ENCODE measurements around the gene TRABD2B.

Gene TRABD2B

DNA sequence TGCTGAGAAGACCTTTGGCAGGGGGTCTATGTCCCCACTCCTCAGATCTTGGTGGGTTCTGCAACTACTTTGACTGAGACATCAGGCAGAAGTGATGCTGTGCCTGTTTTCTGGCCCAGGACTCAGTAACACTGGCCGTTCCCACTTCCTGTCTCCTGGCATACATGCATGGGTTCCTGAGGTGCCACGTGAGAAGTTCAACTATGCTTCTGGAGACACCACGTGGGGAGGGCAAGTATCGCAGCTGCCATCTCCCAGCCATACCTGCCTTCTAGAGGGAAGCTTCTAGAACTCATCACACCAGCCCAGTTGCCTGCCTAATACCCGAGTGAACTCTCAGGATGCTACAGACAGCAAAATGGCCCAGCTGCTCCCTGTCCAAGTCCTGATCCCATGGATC lies 65.8 kb downstream of the TRABD2B start:
- DNase-seq = no peak

DNA sequence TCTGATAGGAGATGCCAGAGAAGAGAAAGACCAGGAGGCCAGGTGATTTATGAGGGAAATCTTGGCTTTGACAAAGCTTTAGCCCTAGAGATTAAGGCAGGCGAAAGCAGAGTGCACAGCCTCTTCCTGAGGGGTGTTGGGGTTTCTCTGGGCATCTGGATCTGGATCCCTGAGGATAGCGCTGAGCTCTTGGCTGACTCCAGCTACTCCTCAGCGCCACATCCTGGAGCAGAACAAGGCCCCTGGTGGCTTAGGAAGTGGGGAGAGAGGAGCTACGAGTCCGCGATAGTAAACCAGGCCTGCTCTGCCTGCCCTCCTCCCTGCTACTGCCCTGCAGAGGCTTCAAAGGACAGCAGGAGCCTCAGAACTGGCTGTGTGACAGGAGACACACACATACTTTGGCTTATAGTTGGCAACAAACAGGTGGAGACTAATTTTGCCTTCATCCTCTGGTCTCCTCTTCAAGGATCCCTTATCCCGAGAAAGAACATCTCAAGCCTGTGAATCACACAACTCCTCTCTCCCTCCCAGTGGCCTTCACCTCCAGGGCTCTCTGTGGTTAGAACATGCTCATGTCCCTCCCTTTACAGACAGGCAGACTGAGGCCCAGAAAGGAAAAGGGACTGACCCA lies 66.9 kb downstream of the TRABD2B start:
- no peak for DNase-seq

DNA sequence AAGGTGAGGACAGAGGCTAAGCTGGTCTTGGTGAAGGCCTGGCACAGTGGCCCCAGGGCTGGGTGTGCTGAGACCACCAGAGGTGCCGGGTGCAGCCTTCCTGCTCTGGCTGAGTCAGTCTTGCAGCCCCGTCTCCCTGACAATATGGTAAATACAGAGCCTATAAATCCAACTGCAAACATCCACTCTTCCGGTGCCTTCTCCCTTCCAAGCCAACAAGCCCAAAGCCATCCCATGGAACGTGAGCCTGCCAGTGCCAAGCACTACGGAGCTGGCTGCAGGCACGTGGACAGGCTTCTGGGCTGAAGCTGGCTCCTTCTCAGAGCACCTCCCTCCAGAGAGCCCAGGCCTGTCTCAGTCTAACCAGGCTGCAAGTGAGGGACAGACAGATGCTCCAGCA lies 70.0 kb downstream of the TRABD2B start:
- no peak for DNase-seq

DNA sequence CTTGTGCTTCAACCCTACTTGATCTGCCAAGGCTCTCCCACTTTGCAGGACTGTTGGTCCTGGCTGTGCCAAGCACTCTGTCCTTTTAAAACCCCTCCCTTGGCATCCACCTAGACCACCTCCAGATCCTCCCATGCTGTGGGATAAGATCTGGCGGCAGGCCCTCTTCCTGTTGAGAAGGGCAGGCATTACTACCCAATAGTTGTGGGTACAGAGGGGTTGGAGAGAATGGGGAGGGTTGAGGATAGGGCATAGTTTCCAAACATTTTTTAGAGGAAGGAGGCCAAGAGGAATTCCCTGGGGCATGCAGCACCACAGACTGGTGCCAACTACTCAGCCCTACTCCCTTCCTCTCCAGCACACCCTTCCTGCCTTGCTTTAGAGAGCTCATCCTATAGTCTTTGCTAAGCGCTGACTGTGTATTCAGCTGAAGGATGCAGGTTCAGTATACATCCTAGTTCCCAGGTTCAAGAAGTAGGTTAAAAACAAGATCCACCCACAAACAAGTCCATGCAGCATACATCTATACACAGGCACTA lies 70.7 kb downstream of the TRABD2B start:
- no peak for DNase-seq

DNA sequence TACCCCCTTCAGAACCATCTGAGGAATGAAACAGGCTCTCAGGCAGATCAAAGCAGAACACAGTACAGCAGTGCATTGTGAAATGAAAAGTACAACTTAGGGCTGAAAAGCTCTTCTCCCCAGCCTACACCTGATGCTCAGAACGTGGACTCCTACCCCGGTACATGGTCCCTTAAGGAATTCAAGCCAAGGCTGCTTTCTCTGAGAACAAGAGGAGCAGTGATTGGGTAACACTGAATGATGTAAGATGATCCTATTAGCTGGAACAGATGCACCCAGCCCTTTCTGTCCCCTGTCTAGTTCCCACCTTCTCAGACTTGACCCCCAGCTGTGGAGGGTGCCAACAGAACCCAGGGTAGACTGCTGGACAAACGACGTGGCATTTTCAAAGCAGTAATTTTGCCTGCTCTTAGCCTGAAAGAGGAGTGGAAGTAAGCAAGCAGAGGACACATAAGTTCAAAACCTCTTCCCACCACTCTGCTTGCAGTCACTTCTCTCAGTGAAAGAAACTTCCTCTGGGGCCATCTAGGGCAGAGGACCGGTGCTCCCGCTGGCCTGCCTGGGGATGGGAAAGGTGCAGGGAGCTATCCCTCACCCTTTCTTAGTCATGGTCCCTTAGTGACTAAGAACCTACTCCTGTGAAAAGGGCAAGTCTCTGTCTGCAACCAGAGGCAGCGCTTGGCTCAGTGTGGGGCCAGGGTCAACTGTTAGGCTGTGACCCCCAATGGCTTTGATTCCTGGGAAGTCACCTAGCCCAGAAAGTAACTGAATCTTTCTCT lies 72.7 kb downstream of the TRABD2B start:
- no peak for DNase-seq

DNA sequence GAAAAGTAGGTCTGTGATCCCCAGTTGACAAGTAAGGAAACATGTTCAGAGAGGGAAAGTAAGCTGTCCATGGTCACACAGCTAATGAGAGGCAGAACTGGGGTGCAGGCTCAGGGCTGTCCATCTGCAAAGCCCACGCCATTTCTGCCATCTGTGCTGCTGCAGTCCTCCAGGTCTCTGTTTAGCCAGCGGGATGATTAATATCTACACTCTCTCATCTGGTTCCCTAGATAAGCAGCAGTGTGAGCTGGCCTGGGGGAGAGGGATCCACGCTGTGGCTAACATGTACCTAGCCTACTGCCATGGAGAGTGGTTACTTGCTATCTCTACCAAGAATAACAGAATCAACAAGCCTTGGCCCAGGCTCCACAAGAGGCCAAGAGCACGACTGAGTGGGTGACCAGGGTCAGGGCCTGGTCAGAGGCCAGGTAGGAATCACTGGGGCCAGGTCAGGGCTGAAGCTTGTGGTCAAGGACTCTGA lies 75.2 kb downstream of the TRABD2B start:
- no peak for DNase-seq

DNA sequence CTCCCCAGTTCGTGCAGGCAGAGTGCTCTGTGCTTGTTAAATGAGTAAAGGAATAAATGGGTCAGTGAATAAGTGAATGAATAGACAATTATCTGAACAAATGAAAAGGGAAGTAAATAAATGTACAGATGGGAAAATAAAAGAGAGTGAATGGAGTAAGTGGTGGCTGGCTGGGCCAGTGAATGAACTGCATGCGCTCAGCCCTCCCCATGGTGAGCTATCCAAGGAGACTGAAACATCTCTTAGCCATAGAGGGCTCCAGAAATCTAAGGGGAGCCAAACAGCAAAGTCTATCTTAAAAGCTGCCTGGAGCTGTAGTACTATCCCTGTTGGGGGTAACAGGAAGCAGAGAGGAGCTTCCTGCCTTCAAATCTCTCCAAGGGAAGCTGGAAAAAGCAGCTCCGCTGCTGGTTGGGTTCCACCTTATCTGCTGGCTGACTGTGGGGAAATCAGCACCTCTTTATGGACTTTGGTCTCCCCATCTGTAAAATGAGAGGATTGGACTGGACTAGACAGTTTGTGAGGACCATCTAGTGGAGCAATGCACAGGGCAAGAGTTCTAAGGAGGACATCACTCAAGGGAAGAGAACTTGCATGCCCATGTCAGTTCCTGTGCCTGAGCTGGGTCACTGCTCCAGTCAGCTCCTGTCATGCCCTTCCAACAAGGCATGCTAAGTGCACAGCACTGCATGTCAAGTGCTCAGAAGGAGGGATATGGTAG lies 77.9 kb downstream of the TRABD2B start:
- DNase-seq = no peak

DNA sequence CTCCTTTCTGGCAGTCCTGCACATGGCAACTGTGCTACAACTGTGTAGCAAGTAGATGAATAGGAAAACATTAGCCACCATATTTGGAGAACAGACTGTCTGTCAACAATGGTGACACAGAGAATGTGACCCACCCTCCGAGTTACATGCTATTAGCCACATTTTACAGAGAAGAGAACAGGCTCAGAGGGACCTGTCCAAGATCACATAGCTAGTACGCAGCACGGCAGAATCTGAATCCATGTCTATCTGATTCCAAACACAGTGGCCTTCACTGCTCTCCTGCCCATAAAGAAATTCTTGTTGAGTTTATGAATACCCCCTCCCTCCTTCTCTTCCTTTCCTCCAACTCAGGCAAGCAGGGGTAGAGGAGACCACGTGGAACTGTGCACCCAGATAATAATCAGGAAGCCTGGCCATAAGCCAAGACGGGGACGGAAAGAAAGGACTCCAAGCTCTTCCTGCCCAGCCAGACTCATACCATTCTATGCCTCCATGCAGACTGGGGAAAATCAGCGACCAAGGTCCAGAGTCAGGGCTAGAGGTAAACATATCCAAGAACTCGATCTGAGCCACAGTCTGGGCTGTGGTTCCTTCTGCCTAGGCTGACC lies 78.8 kb downstream of the TRABD2B start:
- no peak for DNase-seq

DNA sequence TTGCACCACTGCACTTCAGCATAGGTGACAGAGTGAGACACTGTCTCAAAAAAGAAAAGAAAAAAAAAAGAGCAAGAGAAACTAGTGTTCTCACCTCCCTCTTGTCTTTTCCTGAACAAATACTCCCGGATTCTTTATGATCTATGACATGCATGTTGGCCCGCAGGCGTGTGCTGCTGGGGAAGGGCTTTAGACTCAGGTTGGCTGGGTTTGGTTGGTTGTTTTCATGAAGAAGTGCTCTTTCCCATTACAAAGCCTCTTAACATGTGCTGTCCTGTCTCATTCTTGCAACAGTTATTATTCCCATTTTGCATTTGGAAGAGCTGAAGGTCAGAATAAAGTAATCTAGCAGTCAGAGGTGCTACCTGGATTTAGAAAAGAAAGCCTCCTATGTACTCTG lies 79.5 kb downstream of the TRABD2B start:
- DNase-seq = no peak

DNA sequence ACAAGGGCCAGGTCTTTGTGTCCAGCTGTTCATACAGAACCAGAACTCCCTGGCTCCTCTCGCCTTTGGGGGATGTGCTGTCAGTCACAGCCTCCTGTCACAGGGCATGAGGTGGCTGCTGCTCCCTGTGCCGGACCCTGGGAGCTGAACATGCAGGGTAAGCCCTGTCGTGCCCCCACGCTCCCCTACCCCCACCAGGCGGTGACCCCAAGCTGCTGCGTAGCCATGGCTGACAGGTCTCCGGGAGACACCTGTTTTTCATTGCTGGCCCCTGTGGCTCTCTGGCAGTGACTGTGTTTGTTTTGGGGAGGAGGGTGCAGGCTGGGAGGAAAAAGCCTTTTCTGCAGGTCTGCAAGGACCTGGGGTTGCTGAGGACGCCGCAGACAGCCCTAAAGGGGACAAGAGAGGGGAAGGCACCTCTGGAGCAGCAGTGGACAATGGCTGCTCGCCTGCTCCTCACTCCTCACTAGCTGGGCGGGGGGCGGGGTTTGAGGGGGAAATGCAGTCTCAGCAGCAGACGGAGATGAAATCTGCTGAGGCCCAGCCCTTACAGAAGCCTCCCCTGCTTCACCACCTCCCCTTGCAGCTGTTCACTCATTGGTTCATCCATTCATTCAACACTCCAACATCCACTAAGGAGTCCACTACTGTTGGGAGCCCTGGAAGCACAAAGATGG lies 81.4 kb downstream of the TRABD2B start:
- DNase-seq = no peak

DNA sequence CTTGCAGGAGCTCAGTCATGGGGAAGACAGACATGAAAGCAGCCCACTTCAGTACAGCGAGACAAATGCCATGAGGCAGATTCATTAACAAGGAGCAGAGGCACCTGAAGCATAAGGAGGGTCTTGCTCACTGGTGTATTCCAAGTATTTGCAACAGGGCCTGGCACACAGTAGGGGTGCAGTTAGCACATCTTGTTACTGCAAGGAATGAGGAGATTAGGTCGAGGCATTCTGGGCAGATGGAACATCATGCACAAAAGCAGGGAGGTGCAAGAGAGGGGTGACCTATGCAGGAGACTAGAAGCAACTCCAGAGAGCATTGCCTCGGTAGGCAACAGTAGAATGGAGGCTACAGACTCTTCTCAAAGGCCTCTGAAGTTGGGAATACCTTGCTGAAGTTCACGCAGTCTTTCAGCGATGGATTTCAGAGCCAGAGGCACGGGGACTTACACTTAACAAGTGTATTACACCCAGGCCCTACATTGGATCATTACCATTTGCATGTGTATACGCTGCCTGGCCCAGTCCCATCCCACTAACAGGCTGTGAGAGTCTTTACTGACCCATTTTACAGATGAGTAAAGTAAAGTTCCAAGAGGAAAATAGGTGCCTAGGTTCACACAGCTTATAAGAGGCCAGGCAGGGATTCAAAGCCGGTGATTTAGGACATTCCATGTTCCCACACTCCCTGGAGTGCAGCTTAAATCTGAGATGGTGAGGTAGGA lies 82.1 kb downstream of the TRABD2B start:
- no peak for DNase-seq

DNA sequence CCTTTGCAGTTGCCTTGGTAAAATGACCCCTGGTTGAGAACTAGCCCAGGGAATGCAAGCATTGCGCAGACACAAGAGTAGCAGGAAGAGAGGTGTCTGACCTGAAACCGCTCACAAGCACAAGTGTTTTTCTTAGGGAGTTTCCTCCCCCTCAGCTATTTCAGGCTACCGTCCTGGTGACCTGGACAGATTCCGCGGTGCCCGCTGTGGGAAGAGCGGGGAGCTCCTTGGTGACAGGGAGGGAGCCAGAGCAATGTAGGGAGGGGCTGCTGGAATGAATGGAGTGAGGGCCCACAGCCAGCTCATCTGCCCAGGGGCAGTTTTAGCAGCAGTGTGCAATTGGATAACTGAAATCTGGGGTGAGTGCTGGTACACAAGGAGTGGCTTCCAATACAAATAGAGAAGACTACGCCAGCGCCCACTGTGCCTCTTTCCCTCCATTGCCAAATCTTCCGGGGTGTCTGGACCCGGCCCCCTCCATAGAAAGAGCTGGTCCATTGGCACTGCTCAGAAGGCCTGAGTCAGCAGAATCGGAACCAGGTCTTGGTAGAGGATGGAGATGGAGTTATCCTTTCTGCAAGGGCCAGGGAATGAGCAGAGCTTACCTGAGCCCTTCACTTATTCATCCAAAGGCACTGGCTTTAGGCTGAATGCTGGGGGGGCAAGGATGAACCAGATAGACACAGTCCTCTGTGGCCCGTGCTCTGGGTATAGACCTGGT lies 82.8 kb downstream of the TRABD2B start:
- DNase-seq = no peak

DNA sequence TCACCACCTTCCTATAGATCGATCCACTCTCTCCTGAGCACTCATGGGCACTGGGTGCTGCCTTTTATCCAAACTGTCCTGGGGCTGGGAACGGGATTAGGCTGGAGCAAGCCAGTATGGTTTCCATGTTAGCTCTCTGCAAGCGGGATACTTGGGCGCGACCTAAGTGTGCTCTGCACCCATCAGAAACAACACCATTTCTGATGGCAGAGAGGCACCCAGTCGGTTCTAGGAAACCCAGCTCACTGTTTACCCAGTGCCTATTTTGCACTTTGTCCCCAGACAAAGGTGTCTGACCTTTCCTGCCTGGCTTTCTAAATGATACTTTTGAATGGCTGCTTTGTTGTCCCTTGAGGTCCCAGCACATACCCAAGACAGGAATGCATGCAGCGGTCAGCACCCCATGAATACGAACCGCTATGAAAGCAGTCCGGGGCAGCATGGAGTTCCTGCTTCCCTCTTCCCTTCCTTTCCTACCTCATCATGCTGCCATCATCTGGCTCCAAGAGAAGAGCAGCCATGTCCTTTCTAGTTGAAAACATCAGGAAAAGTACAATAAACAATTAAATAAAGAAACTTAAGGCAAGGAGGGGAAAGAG lies 83.9 kb downstream of the TRABD2B start:
- DNase-seq = no peak

DNA sequence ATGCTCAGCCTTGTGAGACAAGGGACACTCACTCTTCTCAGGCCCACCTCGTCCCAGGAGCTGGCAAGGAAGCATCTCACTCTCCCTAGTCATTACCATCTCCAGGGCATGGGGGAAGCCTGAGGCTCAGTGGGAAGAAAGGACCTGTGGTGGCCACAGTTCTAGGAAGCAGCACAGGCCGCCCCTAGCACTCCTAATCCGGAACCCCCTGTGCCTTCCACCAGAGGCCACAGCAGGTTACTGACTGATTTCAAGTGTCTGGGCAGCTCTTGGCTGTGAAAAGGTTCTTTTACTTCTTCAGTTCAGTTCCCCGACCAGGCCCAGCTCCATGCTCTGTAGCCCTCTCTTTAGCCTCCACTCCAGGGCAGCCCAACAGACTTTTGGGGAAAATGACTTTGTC lies 84.4 kb downstream of the TRABD2B start:
- no peak for DNase-seq

DNA sequence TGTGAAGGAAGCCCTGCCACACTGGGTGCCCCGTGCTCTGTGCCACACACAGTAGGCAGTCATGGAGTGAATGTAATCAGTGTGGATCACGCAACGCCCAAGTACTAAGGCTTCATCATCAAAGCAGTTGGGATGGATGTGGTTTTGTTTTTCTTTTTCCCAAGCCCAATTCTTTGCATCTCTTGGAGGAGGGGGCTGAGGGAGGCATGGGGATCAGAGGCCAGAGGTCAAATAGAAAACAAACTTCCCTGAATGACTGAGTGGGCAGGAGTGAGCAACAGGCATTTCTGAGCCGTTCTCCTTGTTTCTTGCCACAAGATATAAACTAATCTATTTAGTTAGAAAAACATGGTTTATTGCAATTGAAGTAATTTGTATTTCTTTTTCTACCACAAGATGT lies 85.3 kb downstream of the TRABD2B start:
- no peak for DNase-seq

DNA sequence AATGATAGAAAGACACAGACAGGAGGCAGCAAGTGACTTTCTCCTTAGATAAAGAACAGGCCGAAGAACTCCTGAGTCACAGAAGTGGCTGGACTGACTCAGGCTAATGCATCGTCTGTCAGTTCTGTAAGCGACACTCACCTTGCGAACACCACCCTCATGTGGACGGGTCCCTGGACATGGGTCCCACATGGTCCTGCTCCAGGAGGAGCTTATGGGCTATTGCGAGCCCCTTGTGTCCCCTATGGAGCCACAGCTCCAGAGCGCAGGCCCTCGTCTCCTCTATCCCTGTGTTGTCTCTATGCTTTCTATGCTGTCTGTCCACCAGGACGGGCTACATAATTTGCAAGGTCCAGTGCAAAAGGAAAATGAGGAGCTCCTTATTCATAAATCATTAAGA lies 85.8 kb downstream of the TRABD2B start:
- DNase-seq = no peak

DNA sequence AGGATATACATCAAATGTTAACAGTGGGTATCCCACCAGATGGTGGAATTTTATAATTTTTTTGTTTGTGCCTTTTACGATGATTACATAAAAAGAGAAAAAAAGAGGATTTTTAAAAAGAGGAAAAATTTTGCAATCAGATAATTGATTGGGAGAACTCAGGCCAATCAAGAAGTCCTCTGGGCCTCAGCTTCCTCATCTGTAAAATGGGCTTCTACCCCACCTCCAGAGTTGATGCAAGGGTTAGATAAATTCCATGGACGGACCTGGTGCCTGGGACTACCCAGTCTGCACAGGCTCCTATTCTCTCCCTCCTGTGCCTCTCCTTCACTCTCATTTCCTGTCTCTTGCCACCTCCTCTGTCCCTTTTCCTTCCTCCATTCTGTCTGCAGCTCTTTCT lies 88.9 kb downstream of the TRABD2B start:
- DNase-seq = no peak

DNA sequence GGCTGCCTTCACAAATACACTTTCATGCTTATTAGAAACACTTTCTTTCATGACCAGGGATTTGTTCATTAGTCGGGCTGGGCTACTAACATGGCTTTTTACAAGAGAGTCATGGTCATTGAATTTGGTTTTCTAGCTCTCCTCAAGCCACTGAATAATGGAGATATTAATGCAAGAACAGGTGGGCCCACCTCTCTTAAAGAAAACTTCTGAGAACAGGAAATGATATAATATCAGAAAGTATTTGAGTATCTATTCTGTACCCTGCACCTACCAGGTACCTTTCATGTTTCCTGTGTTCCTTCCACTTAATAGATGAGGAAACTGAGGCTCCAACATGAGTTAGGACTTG lies 90.0 kb downstream of the TRABD2B start:
- no peak for DNase-seq

DNA sequence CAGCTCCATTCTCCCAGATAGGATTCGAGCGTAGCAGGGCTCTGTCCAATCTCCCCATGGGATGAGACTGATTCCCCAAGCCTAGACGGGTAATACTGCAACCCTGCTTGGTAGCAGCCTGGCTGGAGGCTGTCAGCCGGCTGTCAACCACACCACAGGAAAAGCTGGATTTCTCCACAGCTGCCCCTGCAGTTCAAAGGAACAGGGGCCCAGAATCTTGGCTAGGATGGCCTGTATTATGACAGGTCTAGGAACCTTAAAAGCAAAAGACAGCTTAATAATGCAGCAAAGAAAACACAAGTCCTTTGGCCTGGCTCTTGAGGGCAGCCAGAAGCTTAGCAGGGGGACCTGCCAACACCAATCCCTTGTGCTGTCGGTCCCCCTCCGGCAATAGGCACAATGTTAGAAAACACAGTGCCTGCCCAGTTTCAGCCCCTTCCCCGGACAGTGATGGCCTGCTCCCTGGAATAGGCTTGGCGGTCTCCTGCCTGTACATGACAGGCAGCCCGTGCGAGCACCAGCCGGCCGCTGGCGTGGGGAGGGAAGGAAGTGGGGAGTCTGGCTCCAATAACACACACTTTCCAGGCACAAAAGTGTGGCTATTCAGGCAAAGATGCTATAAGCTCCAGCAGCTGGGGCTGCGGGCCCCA lies 90.5 kb downstream of the TRABD2B start:
- DNase-seq = no peak

DNA sequence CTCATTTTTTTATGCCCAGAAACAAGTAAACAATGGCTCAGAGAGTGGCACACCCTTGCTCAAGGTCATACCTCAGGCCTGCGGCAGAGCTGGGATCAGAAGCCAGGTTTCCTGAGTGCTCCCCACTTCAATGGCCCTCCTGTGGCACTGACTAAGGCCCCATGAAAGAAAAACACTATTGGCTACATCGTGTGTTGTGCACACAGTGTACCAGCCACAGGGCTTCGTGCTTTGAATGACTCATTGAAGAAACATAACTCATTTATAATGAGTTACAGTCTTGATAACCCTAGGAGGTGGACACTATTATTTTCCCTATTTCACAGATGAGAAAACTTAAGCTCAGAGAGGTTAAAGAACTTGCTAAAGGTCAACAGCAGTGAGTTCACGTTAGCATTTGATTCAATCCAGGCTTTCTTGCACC lies 91.2 kb downstream of the TRABD2B start:
- DNase-seq = no peak
